ENCODE data around the gene MYOM1.
"Not testable (repeated sequence)": the region's sequence is repeated elsewhere in the genome, so short reads cannot be mapped to it uniquely, and the experiment has no call there.

Gene MYOM1

GRCh38 chr18:3248658-3249359 is 29.0 kb upstream of the MYOM1 start:
- peak; percentile 50 for DNase-seq (ENCODE audit: low spot score)

- DNase-seq (ENCODE audit: low spot score): no peak
These were observed 28.4 kb upstream of the MYOM1 start for GRCh38 chr18:3248062-3248657.

DNA sequence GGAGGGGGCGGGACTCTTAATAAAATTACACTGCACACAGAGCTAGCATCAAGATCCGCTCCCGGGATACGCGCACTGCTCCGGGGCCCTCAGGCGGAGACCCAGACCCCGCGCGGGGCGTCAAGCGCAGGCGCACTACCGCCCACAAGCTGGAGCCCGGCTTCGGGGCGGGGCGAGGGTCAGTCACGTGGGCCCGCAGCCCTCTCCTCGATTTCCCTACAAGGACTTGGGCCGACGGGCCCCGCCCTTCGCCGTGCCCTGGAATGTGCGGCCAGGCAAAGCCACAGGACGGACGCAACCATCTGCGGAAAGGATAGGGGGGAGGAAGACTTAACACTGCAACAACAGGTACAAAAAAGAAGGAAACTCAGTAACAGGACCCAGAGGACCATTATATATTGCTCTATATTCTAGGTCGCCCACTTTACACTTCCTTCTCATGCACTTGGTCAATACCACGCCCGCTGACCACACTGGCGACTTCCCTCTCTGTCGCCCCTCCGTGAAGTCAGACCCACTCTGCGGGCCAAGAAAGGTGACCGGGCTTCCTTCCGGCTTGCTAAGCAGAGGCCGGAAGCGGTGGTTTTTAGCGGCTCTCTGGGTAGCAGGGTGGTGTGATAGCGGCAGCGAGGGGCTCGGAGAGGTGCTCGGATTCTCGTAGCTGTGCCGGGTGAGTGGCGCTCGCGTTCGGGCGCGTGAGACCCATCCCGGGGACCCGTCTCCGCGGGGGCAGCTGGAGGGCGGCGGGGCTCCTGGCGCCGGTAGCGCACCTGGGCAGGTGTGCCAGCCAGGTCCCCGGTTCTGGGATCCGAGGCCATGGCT is 27.7 kb upstream of the MYOM1 start, which contains the start of gene MYL12A:
Gene MYL12A (plus strand): TSS at position 562 of the 822 bp plus-strand sequence. CDS start 5,447 bp downstream, outside the sequence.
- DNase-seq (ENCODE audit: low spot score): peak; percentile 98

- DNase-seq (ENCODE audit: low spot score): peak; percentile 19
These were observed 27.0 kb upstream of the MYOM1 start for GRCh38 chr18:3246635-3247239.

GRCh38 chr18:3245853-3246634 is 26.3 kb upstream of the MYOM1 start:
- peak; percentile 86 for DNase-seq (ENCODE audit: low spot score)

- no peak for DNase-seq (ENCODE audit: low spot score)
These were observed 25.4 kb upstream of the MYOM1 start for GRCh38 chr18:3245185-3245564.

GRCh38 chr18:3238742-3239141 is 19.0 kb upstream of the MYOM1 start:
- no peak for DNase-seq (ENCODE audit: low spot score)

DNA sequence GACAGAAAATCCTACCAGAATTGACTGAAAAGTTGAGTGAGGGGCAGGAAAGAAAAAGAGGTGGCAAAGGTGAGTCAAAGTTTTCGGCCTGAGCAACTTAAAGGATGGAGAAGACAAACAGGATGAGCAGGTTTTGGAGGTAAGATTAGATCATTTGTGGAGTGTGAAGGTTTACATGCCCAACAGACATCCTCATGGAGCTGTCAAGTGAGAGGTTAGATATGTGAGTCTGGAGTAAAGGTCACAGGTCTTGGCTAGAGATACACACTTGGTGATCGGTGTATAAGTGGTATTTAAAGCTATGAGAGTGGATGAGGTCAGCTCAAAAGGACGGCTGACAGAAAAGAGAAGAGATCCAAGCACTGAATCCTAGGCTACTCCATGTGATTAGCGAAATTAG is 16.7 kb upstream of the MYOM1 start:
- no peak for DNase-seq (ENCODE audit: low spot score)

- DNase-seq (ENCODE audit: low spot score): no peak
These were observed 16.1 kb upstream of the MYOM1 start for GRCh38 chr18:3235846-3236245.

DNA sequence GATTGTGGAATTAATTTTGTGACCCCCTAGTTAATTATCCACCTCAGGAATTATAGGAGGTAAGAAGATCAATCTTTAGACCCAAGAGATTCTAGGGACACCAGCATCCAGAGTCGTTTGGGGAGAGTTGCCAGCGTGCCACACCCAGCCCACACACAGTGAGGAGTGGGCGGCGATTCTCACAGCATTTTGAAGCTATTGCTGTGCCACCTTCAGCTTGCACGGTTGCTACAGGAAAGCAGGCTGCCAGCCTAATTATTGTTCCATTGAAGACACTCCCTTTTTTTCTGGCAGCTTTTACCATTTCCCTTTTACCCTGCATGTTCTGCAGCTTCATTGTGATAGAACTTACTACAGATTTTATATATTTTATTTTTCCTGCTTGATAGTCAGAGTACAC is 14.7 kb upstream of the MYOM1 start:
- no peak for DNase-seq (ENCODE audit: low spot score)

DNA sequence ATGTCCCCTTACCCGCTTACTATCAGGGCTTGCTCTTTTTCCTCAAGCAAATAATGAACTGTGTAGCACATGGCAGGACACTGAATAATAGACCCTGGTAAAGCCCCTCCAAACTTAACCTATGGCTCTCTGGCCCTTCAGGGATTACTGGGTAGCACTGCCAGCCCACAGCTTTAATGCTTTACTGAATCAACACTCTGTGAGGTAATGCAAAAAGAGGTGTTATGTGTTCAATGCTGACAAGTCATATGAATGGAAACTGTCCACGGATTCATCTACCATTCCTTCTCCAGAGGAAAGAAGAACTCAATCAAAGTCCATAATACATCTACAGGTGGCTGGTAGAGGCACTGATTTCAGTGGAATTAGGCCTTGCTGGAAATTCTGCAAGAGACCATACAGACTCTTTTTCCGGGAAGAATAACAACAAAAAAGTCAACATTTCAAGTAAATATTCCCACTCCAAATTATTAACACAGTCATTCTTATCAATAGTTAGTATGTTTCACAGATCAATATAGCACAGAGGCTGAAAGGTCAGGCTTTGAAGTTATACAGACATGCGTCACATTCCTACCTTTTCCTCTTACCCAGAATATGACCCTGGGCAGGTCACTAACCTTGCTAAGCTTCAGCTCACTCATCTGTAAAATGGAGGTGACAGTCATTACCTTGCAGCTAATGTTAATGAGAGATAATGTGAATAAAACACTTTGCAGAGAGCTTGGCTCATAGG is 13.8 kb upstream of the MYOM1 start:
- no peak for DNase-seq (ENCODE audit: low spot score)

GRCh38 chr18:3233004-3233403 is 13.2 kb upstream of the MYOM1 start:
- no peak for DNase-seq (ENCODE audit: low spot score)

GRCh38 chr18:3230401-3231334 is 10.9 kb upstream of the MYOM1 start:
- DNase-seq (ENCODE audit: low spot score): no peak

DNA sequence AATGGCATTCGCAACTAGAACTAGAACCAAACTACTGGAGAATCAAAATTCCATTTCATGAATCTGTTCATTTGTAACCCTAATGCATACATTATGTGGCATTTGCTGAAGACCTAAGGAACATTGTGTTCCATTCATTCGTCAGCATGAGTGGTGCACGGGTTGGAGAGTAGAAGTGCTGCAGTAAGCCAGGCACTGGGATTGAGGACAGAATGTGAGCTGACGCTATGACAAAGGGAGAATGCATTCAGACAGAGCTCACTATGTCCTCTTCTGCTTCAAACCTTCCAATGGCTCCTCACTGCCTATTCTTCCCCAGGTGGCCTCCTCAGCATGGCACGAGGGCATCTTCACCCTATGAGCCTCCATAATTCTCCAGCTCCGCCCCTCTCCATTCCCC is 6.3 kb upstream of the MYOM1 start:
- no peak for DNase-seq (ENCODE audit: low spot score)

DNA sequence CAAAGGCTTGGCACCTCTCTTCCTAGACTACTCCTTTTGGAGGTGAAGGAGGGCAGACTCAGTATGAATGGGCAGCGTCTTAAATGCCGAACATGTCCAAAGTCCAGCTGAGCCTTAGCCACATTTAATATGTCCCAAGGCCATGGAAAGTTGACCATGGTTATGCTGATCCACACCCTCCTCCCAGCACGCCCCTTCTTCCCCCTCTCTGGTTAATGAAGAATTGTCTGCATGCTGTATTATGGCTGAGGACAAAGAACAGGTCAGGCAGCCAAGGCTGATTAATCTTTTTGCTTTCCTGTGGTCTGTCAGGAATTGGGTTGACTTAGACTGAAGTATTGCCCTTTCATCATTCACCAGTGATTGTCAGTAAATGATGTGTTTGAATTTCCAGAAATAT is 5.8 kb upstream of the MYOM1 start:
- no peak for DNase-seq (ENCODE audit: low spot score)

- no peak for DNase-seq (ENCODE audit: low spot score)
These were observed 4.5 kb upstream of the MYOM1 start for GRCh38 chr18:3224223-3224622.

GRCh38 chr18:3223356-3223755 is 3.6 kb upstream of the MYOM1 start:
- DNase-seq (ENCODE audit: low spot score): no peak

DNA sequence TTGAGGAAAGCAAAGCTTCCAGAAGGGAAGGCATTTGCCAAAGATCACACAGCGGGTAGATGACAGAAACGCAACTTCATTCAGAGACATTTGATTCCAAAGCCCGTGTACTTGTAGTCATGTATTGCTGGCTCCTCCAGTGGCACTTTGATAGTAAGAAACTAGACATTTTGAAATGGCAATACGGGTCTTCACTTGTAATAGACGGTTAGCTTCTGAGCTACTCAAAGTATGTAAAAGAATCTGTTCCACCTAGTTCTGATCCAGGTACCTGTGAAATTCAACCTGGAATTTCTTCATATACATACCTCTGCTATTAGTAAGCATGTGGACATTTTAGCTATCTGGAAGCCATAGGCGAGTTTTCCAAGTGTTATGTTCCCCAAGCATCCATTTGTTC is 1.7 kb upstream of the MYOM1 start:
- no peak for DNase-seq (ENCODE audit: low spot score)

GRCh38 chr18:3220868-3221267 is 1.1 kb upstream of the MYOM1 start:
- not testable (repeated sequence) for DNase-seq (ENCODE audit: low spot score)

DNA sequence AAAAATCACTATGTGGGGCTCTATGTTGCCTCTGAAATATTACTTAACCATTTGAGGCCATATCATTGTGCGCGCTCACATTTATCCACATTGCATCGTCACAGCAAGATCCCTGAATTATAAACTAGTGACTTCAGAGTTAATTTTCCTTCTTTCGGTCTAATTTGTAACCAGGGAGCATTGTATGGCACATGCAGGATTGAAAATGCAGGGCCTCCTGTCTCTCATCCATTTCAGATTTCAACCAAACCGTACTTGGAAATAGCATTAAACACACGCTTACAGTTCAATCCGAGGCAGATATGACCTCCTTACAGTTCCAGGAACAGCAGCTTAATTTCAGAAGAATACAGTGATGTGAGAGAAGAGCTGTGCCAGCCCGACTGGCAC is 532 bp downstream of the MYOM1 start:
- DNase-seq (ENCODE audit: low spot score): no peak
